GM21723 (cell line): ENCODE data around the gene ACOT7.
"Not testable (repeated sequence)": the region's sequence is repeated elsewhere in the genome, so short reads cannot be mapped to it uniquely, and the experiment has no call there.

Experiments used
- ATAC-seq: cut with Tn5 transposase; IDR thresholded peaks from one replicate; pipeline ENCODE4 v1.9.1; 2021; ENCODE audit warnings: mild to moderate bottlenecking, moderate library complexity; ENCODE audit not compliant: unreplicated experiment

Gene ACOT7

DNA sequence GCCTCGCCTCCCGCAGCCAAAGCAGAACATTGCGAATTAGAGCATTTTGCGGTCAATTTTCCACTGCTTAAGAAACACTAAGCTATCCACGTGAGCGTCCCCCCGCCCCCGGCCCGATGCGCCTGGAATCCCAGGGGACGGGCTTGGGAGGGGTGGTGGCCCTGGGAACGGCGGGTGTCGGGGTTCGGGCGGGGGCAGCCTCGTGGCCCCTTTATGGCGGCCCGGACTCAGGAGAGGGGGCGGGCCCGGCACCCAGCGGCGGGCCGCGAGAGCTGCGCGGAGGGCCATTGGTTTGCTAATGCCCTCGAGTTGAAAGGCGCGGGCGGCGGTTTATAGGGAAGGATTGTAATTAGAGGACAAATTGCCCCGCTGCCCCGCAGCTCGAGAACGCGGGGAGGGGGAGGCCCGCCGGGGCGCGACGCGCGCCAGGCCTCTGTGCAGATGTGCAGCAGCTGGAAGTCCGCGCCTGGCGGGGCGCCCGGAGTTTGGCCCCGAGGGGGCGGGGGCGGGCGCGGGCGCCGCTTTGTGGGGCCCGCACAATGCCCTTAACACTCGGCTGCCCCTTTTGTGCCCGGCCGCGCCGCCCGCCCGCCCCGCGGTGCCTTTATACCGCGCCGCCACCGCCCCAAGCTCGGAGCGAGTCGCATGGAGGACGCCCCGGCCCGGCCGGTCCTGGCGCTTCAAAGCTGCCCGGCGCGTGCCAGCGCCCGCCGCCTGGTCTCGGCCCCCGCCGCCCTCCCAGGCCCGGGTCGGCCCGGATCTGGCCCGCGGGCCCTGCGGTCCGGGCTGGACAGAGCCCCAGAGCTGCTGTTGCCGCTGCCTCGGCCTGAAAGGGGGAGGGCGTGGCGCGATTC, 151.5 kb downstream of the ACOT7 start:
- no peak for ATAC-seq

DNA sequence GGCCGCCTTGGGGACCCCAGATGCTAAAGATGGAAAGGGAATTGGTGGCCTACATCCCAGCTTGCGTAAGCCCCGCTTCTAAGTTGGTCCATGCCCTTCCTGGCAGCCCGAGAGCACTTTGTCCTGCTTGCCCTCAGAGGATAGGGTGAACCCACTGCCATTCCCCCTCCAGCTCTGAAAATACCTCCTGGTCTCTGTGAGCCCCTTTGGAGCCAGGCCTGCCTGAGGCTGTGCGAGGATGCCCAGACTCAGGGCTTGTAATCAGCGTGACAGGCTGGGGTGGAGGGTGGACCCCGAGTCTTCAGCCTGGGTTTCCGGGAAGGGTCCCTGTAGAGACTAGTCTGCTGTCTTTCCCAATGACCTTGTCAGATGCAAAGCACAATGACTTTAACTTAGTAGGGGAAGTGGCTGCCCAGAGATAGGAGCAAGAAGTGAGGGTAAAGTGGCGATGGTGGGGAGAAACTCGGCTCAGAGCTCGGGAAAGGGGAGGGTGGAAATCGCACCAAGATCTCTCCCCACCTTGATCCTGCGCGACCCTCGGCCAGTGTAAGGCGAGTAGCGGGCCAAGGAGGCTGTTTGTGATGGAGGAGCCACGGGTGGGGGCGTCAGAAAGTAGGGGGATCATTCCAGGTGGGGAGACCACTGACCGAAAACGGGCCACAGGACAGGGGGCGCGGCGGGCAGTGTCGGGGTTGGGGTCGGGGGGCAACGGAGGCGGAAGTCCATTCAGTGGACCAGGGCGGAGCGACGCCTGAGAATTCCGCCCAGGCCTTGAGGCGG, 152.3 kb downstream of the ACOT7 start:
- ATAC-seq, result no peak

- ATAC-seq, result no peak
Observed at GRCh38 chr1:6239950-6240768, 153.4 kb downstream of the ACOT7 start.

DNA sequence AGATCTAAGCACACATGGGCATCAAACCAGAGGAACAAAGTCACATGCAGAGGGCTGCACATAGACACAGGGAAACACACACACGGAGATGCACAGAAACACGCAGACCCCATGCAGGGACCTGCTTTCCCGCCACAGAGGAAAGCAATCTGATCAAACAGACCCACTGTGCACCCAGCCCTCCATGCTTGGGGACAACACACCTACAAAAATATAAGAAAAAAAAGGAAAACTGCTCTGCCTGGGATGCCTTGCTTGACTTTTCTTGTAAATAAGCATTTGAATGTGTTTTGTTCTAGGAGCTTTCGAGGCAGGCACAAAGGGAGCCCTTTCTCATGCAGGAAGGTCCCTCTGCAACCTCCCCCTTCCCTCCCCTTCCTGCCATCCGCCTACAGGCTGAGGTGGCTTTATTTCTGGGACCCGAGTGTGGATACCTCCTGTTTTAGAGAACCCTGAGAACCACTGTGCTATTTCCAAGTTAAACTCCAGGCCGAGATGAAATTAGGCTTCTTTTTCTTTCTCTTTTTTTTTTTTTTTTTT, 154.3 kb downstream of the ACOT7 start:
- ATAC-seq, result no peak

DNA sequence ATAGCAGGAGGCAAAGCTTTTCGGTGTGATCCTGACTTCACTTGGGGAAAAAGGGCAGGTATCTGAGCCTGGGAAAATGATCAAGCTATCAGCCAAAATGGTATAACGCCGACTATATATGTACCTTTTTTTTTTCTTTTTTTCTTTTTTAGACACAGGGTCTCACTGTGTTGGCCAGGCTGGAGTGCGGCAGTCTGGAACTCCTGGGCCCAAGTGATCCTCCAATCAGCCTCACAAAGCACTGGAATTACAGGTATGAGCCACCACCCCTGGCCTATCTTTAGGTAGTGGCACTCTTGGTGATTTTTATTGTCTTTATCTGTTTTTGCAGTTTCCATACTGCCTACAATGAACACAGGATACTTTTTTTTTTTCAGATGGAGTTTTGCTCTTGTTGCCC, 156.5 kb downstream of the ACOT7 start:
- ATAC-seq, result no peak

DNA sequence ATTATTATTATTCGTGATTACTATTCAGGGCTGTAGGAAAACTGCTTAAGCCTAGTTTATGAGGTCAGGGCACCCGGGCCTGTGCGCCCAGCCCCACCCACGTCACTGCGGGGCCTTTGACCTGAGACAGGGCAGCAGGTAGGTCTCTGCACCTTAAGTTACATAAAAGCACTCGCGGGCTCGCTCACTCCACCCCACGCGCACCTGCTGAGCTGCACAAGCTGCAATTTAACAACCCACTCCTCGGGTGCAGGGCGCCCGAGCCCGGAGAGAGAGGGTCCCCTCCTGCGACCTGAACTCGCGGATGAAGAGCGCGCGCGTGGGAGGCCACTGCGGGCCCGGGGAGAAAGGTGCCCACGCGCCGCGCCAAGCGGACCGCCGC, 158.3 kb downstream of the ACOT7 start:
- peak; percentile 29 for ATAC-seq

- no peak for ATAC-seq
Observed at GRCh38 chr1:6234502-6235295, 158.9 kb downstream of the ACOT7 start.

GRCh38 chr1:6233376-6233775, 160.2 kb downstream of the ACOT7 start:
- ATAC-seq, result no peak

DNA sequence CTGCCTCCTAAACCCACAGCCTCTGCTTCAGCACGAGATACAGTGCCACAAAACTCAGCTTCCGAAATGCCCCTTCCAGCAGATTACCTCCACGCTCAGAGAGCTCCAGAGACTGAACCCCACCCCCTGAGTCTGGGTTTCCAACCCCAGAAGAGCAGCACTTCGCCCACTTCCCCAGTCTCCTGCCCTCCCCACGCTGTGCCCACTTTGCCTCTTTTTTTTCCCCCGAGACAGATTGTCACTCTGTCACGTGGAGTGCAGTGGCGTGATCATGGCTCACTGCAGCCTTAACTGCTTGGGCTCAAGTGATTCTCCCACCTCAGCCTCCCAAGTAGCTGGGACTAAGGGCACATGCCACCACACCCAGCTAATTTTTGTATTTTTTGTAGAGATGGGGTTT, 167.9 kb downstream of the ACOT7 start:
- no peak for ATAC-seq

- no peak for ATAC-seq
Observed at GRCh38 chr1:6224718-6225117, 168.8 kb downstream of the ACOT7 start.

- no peak for ATAC-seq
Observed at GRCh38 chr1:6223617-6224016, 169.9 kb downstream of the ACOT7 start.

GRCh38 chr1:6222636-6223035, 170.9 kb downstream of the ACOT7 start:
- ATAC-seq, result no peak

GRCh38 chr1:6221210-6221784, 172.3 kb downstream of the ACOT7 start:
- no peak for ATAC-seq

- no peak for ATAC-seq
Observed at GRCh38 chr1:6220236-6220635, 173.3 kb downstream of the ACOT7 start.

- ATAC-seq, result not testable (repeated sequence)
Observed at GRCh38 chr1:6219641-6220040, 173.9 kb downstream of the ACOT7 start.

DNA sequence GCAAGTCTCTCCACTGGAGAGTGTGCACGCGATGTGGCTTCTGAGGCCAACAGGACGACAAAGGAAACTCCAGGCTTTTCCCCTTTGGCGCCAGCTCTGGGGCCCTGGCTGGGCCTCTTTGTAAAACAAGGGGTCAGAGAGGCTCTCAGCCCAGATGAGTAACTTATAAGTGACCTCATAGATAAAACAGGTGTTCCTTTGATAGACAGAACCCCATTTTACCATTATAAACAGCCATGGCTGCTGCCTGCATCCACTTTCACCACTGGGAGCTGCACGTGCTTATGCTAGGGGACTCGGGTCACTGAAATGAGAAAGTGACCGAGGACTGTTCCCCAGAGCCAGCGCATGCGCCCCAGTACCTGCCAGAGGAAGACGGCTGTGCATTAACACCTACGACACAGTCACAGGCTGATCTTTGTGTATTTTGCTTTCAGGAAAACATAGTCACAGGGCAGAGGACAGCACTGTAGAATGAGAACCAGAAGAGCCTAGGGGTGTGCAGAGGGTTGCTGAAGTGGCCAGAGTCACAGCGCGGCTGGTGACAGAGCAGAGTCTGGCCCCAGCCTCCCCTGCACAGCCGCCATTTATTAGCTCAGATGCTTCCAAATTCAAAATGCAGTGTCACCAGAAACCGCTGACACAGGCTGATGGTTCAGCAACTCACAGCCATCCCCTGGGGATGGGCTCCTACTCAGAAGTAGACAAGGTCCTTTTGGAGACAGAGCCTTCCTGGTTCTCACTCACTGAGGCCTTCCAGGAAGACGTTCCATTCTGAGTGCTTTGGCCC, 175.0 kb downstream of the ACOT7 start:
- no peak for ATAC-seq
